CD4-positive, alpha-beta T cell treated with Interleukin-12 subunit alpha and Interleukin-12 subunit beta, for 1 hour (primary cell): ENCODE results near the gene TIMM23.
"Not testable (repeated sequence)": the region's sequence is repeated elsewhere in the genome, so short reads cannot be mapped to it uniquely, and the experiment has no call there.

Experiments
- DNase-seq: peaks from one replicate; pipeline ENCODE4 v3.0.0-alpha.2; 2020

Gene TIMM23

GRCh38 chr10:45972106-45972812, at the start of gene TIMM23:
Gene TIMM23 (plus strand): TSS chr10:45972489. CDS start chr10:45972625, 136 bp downstream.
- peak; percentile 88 for DNase-seq

GRCh38 chr10:45926790-45927189, 45.5 kb upstream of the TIMM23 start:
- not testable (repeated sequence) for DNase-seq

- not testable (repeated sequence) for DNase-seq
These were observed 41.0 kb upstream of the TIMM23 start for GRCh38 chr10:45931305-45931704.

DNA sequence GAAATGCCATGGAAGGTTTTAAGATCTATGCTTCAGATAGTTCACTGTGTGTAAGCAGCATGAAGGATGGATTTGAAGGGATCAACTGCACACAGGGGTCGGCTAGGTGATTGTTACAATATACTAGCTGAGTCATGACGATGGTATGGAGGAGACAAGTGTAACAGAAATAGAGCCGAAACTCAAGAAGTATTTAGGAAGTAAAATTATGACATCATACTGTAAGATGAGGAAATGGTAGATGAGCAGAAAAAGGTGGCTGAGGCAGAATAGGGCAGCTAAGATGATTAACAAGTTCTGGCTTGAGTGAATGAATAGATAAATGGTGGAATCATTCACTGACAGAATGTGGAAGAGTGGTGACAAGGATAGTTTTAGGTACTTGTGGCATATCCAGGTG, 37.5 kb upstream of the TIMM23 start:
- DNase-seq = not testable (repeated sequence)

- not testable (repeated sequence) for DNase-seq
These were observed 33.1 kb upstream of the TIMM23 start for GRCh38 chr10:45939176-45939697.

- DNase-seq = not testable (repeated sequence)
These were observed 31.1 kb upstream of the TIMM23 start for GRCh38 chr10:45941196-45941595.

DNA sequence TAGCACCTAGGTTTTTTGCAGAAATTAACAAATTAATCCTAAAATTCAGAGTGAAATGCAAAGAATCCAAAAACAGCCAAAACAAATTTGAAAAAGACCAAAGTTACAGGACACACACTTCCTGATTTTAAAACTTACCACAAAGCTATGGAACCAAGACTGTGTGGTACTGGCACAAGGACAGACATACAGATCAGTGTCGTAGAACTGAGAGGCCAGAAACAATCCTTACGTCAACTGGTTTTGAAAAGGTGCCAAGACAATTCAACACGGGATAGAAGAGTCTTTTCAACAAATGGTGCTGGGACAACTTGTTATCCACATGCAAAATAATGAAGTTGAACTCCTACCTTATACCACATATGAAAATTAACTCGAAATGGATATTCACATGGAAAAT, 26.8 kb upstream of the TIMM23 start:
- not testable (repeated sequence) for DNase-seq

DNA sequence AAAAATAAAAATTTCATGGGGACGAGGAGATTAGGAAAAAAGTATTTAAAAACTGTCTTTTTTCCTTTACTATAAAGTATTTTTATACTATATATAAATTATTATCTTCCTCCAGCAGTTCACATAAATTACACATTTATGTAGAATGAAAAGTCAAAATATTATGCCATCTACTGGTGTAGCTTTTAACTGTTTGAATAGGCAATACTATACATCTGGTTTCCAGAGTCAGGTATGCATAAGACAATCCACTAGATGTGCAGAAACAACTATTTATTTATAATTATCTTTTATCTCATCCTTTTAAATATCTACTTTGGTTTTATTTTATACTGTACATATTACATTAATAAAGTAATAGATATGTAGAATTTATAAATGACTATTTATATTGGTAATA, 24.9 kb upstream of the TIMM23 start:
- not testable (repeated sequence) for DNase-seq

DNA sequence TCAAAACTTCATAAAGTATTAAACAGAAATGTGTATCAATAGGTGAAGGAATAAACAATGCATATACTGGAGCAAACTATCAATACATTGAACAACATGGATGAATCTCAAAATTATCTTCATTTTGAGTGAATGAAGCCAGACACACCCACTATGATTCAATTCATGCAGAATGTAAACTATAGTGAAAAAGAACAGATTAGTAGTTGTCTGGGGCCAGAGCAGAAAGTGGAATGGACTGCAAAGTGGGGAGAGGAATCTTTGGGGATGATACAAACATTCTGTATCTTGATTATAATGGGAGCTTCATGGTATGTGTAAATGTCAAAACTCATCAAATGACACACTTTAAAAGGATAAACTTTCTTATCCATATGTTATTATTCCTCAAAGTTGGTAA, 23.5 kb upstream of the TIMM23 start:
- not testable (repeated sequence) for DNase-seq

GRCh38 chr10:45954367-45954766, 17.9 kb upstream of the TIMM23 start:
- DNase-seq = not testable (repeated sequence)

DNA sequence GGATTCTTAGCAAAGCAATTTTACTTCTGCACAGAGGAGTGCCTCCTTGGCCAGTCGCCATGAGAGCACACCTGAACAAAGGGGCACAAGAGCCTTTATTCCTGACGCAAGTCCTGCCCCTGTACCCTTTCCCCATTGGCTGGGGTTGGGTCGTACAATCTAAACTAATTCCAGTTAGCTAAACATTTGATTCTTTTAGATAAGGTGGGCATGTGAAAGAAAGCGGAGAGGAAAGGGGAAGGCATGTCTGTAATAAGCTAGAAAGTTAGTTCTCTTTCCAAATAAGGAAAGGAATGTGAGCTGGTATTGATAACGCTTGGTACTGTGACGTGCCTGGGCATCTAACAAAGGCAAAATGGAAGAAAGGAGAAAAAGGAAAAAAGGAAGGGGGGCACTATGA, 15.7 kb upstream of the TIMM23 start:
- DNase-seq = not testable (repeated sequence)

GRCh38 chr10:45957928-45958327, 14.4 kb upstream of the TIMM23 start:
- not testable (repeated sequence) for DNase-seq

GRCh38 chr10:45962686-45963452, 9.4 kb upstream of the TIMM23 start:
- DNase-seq = not testable (repeated sequence)

- DNase-seq = not testable (repeated sequence)
These were observed 1.3 kb upstream of the TIMM23 start for GRCh38 chr10:45971019-45971418.

DNA sequence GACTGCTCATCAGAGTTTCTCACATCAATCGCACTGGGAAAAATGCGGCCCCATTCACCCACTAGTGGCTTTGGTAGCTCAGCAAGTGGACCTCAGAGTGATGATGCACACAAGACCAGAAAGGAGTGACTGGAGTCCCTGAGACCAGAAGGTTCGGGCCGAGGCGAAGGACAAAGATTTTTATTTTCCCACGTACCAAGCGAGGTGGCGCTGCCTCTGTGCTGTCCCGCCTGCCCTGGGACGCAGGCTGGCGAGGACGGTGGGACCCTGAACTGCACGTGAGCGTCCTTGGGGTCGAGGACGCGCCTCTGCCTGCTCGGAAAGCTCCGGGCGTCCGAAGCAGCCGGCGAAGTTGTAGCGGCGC, 565 bp upstream of the TIMM23 start:
- DNase-seq = not testable (repeated sequence)

DNA sequence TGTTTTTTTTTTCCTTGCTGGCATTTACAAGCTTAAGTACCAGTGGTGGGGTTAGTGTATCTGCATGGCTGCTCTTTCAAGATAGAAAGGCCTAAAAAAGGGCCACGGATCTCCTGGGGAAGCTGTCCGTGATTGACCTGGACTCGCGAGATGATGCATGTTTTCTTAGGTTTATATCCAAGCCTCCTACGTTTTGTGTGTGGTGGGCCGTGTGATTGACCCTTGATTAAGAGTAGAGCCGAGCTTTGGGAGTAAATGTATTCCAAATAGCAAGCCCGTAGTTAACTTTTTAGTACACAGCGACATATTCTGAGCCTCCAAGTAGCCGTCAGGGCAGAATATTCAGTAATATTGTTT, 502 bp downstream of the TIMM23 start:
- not testable (repeated sequence) for DNase-seq

DNA sequence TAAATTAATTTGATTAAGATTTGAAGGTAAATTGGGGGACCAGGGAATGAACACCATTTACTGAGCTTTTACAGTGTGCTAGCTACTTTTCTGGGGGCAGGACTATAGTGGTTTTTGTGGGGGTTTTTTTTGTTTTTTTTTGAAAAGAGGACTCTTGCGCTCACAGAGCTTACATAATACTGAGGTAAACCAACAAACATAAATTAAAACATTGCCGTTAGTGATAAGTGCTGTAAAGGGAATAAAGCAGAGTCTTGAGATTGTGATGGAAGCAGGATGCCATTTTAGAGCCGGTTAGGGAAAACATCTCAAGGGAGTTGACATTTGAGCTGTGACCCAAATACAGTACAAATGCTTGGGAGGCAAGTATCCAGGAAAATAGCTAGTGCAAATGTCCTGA, 1.8 kb downstream of the TIMM23 start:
- not testable (repeated sequence) for DNase-seq

DNA sequence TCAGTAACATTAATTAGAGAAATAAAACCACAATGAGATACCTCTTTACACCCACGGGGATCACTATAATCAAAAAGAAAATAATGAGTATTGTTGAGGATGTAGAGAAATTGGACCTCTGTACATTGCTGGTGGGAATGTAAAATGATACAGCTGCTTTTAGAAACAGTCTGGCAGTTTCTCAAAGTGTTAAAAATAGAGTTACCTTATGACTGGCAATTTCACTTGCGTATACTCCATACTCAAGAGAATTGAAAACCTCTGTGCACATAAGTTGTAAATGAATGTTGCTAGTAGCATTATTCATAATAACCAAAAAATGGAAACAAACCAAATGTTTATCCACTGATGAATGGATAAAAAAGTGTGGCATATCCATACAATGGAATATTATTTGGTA, 6.3 kb downstream of the TIMM23 start:
- DNase-seq = not testable (repeated sequence)

GRCh38 chr10:45981367-45981766, 9.1 kb downstream of the TIMM23 start:
- not testable (repeated sequence) for DNase-seq

DNA sequence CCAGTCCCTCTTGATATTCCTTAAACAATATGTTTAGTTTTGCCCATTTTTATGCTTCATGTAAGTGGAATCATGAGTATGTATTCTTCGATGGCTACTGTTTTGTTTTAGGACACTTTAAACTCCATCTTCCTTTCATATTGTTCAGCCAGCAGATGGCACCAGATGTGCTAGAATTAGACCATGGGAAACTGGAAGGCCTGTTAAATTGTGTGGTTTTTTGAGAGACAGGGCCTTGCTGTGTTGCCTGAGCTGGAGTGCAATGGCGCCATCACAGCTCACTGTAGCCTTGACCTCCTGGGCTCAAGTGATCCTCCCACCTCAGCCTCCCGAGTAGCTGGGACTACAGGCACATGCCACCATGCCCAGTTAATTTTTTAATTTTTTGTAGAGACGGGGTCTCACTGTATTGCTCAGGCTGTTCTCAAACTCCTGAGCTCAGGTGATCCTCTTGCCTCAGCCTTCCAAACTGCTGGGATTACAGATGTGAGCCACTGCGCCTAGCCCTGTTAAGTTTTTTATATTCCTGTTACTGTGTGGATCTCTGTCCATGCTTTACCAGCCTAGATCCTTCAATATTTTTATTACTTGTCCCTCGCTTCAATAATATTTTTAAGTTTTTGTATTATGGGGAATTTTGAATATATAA, 11.4 kb downstream of the TIMM23 start:
- peak; percentile 69 for DNase-seq

DNA sequence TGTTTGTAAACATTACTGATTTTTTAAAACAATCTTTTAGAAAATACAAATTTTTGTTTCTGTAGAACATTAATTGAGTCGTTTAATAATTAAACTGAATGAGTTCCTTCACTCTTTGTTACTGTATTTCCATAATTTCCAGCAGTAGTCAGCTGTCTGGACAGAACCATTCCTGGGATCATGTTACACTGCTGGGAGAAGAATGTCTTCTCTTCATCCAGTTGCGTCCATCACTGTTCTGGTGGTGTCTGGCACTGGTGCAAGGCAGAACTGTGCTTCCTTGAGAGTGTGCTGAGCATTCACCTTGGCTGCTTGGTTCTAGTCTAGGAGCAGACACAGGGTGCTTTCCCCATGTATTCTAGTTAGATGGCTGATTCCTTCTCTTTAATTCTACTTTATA, 12.2 kb downstream of the TIMM23 start:
- not testable (repeated sequence) for DNase-seq

DNA sequence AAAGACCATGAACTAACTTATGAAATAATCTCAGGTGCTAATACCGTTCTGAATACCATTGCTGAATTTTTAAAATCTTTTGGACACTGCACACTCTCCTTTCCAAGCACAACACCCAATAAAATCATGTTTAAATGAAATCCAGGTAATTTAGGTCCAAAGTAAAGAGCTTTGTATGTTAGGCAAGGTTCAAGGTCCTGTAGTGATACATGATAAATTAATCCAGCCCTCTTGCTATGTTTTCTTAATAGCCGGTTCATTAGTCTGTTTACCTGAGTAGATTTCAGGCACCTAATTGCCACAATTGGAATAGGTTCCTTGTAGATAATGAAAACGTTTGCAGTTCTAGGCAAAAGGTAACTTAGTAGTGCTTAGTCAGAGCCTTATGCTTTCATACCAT, 13.3 kb downstream of the TIMM23 start:
- not testable (repeated sequence) for DNase-seq

- DNase-seq = no peak
These were observed 25.3 kb downstream of the TIMM23 start for GRCh38 chr10:45997557-45997956.
